Mammary epithelial cell (primary cell): ENCODE results near the gene SNX14.

ENCODE experiments used
- EZH2 ChIP-seq: IDR thresholded peaks from 2 replicates; pipeline ENCODE4 v1.6.1; 2012; ENCODE audit warnings: low read length, inconsistent platforms, borderline replicate concordance
- TF ChIP-seq, protein P1 (sequence below), 2 donors: IDR thresholded peaks in 1 of 2; conservative IDR thresholded peaks in 1 of 2; 2 replicates each; pipeline ENCODE4 v1.5.1; 2011 to 2012; ENCODE audit warnings: inconsistent platforms in 2 of 2, low read length in 2 of 2, mild to moderate bottlenecking in 2 of 2, control low read depth in 1 of 2, low read depth in 1 of 2; ENCODE audit not compliant: insufficient read depth in 1 of 2; ENCODE audit errors: extremely low read depth in 1 of 2

DNA sequence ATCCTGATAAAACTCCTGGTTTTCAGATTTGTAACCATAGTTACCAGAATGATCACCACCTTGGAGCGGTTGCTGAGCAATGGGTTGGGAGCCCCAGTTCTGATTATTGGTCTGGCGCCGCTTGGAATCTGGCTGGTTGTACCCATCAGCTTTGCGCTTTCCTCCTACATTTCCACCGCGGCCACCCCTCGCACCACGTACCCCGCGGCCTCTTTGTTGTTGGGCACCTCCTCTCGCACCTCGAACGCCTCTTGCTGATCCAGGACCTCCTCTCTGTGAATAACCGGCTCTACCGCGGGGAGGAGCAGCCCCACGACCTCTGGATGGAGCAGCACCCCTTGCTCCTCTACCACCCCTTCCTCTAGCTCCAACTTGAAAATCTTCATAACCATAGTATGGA, 21.1 kb upstream of the SNX14 start:
- TF ChIP-seq, protein P1, sequence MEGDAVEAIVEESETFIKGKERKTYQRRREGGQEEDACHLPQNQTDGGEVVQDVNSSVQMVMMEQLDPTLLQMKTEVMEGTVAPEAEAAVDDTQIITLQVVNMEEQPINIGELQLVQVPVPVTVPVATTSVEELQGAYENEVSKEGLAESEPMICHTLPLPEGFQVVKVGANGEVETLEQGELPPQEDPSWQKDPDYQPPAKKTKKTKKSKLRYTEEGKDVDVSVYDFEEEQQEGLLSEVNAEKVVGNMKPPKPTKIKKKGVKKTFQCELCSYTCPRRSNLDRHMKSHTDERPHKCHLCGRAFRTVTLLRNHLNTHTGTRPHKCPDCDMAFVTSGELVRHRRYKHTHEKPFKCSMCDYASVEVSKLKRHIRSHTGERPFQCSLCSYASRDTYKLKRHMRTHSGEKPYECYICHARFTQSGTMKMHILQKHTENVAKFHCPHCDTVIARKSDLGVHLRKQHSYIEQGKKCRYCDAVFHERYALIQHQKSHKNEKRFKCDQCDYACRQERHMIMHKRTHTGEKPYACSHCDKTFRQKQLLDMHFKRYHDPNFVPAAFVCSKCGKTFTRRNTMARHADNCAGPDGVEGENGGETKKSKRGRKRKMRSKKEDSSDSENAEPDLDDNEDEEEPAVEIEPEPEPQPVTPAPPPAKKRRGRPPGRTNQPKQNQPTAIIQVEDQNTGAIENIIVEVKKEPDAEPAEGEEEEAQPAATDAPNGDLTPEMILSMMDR (conservative IDR thresholded peaks at IDR 0.05 in 1 of 2, IDR thresholded peaks at IDR 0.05 in 1 of 2; ENCODE audit: extremely low read depth in 1 of 2, insufficient read depth in 1 of 2, low read depth in 1 of 2, low read length in 2 of 2), result no peak
- TF ChIP-seq EZH2, result no peak
